ENCODE results near the gene DPEP1.
A peak's percentile ranks its signal among the peaks of the same experiment; 100 is the strongest.
"Not testable (repeated sequence)": the region's sequence is repeated elsewhere in the genome, so short reads cannot be mapped to it uniquely, and the experiment has no call there.

DPEP1 gene

DNA sequence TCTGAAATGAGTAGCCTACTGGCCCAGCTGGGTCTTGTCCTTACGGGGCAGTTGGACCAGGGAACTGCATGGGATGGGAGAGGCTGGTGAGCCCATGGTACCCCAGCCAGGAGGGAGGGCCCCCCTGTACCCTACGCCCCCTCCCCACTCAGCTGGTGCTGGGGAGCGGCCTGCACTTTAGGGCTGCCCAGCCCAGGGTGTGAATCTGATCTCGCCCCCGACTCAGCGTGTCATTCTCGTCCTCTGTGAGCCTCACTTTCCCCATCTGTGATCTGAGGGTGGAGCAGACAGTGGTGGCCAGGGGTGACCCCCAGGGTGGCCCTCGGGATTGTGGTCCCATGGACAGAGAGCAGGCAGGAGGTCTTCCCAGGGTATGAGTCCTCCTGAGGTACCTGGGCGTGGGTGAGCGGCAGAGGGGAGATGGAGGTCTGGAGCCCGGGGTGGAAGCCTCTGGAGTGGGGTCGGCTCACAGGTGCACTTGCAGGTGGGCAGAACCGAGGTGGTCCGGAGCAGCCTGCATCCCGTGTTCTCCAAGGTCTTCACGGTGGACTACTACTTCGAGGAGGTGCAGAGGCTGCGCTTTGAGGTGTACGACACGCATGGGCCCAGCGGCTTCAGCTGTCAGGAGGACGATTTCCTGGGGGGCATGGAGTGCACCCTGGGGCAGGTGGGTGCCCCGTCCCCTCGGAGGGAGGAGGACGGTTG, 36.2 kb upstream of the DPEP1 start:
- DNase-seq (ENCODE audit: low spot score), result no peak

DNA sequence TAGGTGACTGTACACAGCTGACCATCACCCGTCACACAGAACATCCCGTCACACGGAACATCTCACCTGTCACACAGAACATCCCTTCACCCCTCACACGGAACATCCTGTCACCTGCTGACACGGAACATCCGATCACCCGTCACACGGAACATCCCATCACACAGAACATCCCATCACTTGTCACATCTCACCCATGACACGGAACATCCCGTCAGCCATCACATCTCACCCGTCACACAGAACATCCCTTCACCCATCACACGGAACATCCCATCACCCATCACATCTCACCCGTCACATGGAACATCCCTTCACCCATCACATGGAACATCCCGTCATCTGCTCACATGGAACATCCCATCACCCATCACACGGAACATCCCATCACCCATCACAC, 34.1 kb upstream of the DPEP1 start:
- no peak for DNase-seq (ENCODE audit: low spot score)

DNA sequence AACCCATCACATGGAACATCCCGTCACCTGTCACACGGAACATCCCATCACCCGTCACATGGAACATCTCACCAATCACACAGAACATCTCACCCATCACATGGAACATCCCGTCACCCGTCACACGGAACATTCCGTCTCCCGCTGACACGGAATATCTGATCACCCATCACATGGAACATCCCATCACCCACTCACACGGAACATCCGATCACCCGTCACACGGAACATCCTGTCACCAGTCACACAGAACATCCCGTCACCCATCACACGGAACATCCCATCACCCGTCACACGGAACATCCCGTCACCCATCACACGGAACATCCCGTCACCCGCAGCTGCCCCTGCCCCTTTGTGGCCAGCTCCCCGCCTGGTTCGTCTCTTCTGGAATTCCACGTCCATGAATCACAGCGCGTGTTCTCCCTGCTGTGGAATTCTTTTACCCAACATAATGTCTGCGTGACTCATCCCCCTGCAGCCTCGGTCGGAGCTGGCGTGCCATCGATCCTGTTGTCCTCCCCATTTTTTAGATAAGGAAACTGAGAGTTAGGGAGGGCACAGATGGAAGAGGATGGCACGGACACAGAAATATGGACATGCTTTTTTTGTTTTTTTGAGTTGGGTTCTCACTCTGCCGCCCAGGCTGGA, 32.3 kb upstream of the DPEP1 start:
- peak; percentile 9 for DNase-seq (ENCODE audit: low spot score)

DNA sequence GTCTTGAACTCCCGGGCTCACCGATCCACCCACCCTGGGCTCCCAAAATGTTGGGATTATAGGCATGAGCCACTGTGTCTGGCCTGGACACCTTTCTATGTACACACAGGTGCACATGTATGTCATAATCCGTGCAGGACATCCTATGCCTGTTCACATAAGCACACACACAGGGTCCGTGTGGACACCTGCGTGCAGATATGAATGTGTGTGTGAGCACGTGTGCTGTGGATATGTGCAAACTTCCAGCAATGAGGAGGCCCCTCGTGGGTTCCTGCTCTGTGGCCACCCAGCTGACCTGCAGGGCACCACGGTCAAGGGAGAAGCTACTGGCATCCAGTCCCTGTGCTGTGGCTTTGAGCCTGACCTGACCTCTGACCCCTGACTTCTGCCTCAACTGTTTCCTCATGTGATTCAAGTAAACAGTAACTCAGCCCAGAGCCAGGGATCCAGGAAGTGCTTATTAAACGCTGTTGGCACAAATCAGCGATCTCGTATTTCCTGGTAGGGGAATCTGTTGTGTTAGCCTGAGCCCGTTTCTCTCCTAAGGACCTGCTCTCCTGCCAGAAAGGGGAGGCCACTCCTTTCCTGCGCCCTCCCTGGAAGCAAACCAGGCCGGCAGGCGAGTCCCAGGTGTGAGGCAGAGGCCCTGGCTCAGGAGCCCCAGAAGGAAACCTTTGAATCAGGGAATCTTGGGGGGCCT, 31.4 kb upstream of the DPEP1 start:
- DNase-seq (ENCODE audit: low spot score), result peak; percentile 10

DNA sequence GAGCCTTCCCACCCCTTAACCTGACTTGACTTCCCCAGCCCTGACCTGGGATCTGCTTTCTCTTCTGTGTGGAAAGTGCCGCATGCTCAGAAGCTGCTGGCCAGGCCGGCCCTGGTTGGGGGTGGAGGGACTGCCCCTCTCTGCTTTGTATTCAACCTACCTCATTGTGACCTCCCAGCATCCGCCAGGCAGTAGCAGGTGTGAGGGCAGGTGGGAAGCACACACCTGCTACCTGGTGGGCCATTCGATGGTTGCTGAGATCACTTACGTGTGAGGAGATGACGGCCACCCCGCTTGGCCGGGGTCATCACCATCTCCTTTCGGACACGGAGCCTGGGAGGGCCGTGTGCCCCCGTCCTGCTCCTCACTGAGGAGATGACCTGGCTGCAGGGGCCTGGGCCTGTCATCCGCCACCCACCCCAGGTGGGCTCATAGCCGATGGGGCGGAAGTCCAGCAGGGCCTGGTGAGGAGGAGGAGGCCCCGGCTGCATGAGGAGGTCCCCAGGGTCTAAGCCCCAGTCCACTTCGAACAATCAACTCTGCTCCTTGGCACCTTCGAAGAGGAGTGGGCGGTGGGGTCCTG, 30.7 kb upstream of the DPEP1 start:
- peak; percentile 9 for DNase-seq (ENCODE audit: low spot score)

DNA sequence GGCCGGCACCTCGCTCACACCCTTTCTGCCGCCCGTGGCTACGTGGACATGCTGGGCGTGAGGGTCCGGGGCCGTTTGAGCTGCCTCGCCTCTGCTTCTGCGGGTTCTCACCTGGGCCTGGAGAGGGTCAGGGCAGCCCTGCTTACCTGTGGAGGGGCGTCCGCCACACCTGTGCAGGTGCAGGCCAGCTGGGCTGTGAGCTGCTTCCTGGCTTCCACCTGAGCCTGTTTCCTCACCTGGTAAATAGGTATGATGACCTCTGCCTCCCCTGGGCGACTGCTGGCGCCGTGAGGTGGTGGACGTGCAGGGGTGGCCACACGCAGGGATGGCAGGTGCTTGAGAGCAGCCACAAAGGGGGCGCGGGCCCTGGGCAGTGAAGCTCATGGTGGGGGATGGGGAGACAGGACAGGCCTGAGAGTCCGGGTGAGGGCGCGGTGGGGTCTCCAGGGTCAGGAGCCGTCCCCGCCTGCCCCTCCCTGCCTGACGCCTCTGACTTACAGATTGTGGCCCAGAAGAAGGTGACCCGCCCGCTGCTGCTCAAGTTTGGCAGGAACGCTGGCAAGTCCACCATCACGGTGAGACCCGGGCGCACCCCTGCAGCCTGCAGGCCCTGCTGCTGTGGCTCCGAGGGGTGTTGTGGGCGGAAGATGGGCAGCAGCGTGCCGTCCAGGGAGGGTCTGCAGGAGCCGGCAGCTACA, 30.1 kb upstream of the DPEP1 start:
- DNase-seq (ENCODE audit: low spot score), result peak; percentile 14

DNA sequence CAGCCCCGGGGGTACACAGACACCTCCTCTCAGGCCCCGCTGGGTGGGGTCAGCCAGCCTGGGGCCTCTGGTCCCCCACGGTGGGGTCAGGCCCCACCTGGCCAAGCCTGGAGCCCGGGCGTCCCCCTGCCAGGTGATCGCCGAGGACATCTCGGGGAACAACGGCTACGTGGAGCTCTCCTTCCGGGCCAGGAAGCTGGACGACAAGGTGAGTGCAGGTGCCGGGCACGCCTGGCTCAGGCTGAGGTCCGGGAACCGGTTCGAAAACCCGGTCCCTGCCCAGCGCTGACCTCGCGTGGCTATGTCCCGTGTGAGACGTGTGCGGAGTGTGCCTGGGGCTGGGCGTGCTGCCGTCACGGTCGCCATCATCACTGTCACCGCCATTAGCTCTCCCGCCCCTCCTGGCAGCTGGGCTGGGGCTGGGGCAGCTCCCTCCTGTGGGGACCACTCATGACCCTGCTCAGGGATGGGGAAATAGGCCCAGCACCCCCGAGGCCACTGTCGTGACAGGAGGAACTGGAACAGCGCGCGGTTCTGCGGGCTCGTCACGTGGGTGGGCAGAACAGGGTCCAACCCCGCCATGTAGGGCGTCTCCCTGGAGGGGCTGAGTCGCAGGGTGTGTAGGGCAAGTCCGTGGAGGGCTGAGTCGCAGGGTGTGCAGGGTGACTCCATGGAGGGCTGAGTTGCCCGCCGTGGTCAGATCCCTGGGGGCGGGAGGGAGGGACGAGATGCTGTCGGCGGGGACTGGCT, 29.4 kb upstream of the DPEP1 start:
- DNase-seq (ENCODE audit: low spot score), result peak; percentile 32

DNA sequence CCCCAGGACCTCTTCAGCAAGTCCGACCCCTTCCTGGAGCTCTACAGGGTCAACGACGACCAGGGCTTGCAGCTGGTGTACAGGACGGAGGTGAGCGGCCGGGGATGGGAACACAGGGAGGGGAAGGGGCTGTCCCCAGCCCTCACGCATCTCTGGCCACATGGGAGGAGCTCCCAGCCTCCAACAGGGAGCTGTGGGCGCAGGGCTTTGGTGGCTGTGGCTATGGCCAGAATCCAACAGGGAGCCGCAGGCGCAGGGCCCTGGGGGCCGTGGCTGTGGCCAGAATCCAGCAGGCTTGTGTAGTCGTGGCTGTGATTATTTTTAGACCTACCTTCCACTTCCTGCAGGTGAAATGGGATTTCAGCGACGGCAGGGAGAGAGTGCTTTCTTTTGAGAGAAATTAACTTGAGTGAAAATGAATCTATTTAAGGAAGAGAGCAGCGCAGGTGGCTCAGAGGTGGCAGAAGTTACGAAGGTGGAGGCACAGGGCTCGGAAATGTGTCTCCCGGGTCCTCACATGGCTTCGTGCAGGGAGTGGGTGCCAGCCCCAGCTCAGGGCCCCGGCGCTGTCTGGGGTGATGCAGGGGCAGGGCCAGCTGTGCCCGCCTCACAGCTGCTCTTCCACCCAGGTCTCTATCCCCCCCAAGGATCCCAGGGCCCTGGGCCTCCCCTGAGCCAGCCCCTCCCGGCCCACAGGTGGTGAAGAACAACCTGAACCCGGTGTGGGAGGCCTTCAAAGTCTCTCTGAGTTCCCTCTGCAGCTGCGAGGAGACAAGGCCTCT, 28.5 kb upstream of the DPEP1 start:
- DNase-seq (ENCODE audit: low spot score), result no peak

DNA sequence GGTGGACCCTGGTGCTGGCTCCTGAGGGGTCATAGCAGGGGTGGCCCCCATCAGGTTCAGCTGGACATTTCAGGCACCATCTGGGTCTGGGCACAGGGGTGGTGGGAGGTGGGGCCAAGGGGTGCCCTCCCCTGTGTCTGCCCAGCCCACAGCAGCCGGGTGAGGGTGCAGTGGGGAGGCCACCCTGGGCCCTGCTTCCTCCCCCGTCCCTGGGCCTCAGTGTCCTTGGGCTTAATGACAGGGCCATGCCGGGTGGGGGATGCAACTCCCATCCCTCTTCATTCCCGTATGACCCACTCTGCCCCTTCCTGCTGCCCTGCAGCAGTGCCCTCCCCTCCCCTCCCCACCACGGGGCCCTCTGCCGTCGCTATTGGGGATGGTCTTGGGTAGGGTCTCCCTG, 27.2 kb upstream of the DPEP1 start:
- DNase-seq (ENCODE audit: low spot score), result no peak

DNA sequence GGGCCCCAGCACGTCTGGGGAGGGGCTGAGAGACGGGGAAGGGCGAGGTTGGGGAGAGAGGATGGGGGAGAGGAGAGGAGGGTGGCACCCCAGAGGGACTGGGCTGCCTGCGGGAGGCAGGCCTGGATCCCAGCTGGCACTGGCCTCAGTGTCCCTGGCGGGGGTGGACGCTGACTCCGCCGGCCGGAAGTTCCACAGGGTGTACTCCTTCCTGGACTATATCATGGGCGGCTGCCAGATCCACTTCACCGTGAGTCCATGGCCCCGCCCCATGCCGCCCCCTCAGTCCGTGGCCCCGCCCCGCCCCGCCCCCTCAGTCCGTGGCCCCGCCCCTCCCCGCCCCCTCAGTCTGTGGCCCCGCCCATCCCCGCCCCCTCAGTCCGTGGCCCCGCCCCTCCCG, 26.6 kb upstream of the DPEP1 start:
- peak; percentile 79 for DNase-seq (ENCODE audit: low spot score)

DNA sequence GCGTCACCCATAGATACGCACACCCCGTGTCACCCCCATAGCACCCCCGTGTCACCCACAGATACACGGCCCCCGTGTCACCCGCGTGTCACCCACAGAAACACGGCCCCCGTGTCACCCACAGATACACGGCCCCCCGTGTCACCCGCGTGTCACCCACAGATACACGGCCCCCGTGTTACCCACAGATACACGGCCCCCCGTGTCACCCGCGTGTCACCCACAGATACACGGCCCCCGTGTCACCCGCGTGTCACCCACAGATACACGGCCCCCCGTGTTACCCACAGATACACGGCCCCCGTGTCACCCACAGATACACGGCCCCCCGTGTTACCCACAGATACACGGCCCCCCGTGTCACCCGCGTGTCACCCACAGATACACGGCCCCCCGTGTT, 25.8 kb upstream of the DPEP1 start:
- not testable (repeated sequence) for DNase-seq (ENCODE audit: low spot score)

DNA sequence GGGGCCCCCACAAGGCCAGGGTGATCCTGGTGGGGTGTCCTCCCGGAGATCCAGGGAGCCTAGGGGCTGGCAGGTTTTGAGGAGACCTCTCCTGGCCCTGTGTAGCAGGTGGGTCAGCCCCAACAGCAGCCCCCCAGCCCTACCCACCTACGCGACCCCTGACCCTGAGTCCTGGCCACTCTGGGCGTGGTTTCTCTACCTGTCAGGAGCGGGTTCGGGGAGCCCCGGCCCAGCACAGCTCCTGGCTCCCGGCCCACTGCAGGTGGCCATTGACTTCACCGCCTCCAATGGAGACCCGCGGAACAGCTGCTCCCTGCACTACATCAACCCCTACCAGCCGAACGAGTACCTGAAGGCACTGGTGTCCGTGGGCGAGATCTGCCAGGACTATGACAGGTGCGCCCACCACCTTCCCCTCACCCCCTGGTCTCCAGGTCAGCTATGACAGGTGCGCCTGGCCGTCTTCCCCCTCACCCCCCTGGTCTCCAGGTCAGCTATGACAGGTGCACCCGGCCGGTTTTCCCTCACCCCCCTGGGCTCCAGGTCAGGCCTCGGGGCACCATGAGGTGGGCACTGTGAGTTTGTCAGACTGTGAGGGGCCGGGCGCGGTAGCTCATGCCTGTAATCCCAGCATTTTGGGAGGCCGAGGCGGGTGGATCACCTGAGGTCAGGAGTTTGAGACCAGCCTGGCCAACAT, 24.9 kb upstream of the DPEP1 start:
- no peak for DNase-seq (ENCODE audit: low spot score)

DNA sequence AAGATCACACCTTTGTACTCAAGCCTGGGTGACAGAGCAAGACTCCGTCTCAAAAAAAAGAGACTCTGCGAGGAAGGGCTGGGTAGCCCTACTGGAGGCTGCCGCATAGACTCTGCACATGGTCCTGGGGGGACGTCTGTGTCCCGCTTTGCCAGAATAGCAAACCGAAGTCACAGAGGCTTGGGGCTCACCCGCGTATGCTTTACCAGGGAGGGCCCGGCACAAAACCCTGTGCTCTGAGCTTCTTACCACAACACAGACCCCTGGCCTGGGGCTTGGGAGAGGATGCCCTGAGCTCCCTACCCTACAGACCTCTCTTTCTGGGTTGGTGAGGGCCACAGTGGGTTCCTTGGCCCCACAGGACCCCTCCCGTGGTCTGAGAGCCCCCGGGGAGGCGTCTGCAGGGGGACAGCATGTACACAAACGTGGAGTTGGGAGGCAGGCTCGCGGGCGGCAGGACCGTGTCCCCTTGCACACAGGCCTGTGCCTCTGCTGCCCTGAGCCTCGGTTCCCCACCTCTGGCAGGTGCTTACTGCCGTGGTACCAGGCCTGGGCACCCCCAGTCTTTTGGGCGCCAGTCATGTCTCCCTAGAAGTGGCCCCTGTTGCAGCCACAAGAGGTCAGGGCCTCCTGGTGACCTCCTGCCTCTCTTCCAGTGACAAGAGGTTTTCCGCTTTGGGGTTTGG, 24.1 kb upstream of the DPEP1 start:
- no peak for DNase-seq (ENCODE audit: low spot score)

DNA sequence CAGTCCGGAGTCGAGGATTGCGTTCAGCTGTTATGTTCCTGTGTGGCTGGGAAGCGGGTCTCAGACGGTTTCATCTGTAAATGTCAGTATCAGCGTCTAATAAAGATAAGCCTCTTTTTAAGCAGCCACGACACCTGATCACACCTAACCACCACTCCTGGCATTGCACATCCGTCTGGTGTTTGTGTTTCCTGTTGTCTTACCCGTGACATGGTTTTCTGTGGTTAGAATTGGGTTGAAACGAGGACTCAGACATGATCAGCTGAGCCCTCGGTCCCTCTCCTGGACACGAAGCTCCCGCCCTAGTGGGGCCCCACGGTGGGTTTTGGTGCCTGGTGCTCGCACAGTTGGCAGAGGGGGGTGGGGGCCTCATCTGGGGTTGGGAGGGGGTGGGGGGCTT, 19.6 kb upstream of the DPEP1 start:
- no peak for DNase-seq (ENCODE audit: low spot score)

DNA sequence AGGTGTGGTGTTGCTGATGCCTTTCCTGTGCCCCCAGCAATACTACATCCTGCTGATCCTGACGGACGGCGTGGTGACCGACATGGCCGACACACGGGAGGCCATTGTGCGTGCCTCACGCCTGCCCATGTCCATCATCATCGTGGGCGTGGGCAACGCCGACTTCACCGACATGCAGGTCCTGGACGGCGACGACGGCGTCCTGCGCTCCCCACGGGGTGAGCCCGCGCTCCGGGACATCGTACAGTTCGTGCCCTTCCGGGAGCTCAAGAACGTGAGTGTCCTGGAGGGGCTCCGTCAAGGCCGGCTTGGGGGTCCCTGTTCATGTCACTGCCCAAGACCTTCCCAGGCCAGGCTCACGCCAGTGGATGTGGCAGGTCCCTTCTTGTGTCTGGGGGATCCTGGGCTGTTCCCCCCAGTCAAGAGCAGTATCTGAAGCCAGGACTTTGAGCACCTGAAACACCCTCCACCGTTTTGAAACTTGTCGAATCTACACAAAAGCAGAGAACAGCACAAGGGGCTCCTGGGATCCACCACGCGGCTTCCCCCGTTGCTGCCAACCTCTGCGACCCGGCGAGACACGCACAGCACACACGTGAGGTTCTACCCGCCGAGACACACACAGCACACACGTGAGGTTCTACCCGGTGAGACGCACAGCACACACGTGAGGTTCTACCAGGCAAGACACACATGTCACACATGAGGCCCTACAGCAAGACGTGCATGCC, 17.9 kb upstream of the DPEP1 start:
- no peak for DNase-seq (ENCODE audit: low spot score)

DNA sequence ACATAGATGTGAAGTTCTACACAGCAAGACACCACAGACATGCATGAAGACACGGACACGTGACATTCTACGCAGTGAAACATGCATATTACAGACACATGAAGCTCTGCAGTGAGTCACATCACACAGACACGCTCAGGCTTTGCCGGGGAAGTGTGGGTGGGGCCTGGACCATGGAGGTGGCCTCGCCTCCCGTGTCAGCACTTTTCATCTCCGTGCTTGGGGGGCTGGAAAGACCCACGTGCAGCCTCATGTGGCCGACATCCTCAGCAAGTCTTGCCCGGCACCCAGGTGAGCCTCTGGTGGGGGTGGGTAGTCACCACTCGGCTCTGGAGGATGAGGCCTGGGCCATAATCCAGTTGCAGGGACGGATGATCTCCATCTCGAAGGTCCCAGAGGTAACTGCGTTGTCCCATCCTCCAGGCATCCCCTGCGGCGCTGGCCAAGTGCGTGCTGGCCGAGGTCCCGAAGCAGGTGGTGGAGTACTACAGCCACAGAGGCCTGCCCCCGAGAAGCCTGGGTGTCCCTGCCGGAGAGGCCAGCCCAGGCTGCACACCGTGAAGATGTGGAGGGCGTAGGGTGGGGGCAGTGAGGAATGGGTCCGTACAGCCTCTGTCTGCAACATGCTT, 17.3 kb upstream of the DPEP1 start:
- no peak for DNase-seq (ENCODE audit: low spot score)

DNA sequence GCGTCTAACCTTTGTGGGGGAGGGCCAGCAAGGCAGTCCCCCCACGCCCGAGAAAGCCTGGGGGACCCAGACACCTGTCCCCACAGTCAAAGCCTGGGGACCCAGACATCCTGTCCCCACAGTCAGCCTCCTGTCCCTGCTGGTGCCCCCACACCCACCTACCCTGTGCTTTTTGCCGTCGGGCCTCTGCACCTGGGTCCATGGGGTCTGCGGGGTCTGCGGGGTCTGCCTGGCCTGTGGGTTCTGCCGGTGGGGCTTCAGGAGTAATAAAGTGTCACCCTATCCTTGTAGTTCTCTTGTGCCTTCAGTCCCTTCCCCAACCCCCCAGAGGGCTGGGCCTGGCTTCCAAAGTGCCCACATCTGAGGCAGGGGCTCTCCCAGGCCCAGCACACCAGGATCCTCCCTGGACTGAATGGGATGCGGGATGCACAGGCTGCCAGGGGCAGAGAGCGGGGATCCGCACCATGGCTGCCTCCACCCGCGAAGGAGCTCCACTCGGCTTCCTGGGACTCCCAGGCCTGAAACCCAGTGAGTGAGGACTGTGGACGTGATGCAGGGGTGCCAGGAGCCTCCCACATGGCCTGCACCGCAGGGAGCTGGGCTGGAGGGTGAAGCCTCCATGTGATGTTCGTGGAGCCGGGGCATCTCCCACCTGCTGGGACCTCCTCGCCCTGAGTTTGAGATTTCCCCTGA, 16.3 kb upstream of the DPEP1 start:
- no peak for DNase-seq (ENCODE audit: low spot score)

DNA sequence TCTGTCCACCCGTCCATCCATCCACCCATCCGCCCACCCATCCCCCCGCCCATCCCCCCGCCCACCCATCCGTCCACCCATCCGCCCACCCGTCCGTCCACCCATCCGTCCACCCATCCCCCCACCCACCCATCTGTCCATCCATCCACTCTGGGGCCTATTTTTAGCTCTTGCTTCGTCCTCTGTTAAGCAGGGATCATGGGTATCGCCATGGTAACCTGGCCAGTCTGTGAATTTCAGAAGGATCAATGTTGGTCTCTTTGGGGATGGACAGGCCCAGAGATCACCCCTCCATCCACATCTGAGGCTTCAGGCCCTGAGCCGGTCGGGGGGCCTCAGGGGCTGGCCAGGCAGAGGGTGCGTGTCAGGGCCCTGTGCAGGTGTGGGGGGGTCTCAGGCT, 15.2 kb upstream of the DPEP1 start:
- no peak for DNase-seq (ENCODE audit: low spot score)
